Body of pancreas (tissue), 4 donors: ENCODE data around the gene TCHP.

Source experiments
- POLR2A ChIP-seq, 3 donors: fragments of 450-650 bp; IDR thresholded peaks; one replicate each; pipeline ENCODE4 v1.6.1; 2016; ENCODE audit warnings: antibody characterized with exemption in 3 of 3, mild to moderate bottlenecking in 2 of 3
- TF ChIP-seq, protein P1 (sequence below), 7 experiments: fragments of 450-650 bp in 4 of 7; fragments of 200-600 bp in 3 of 7; sonication (generic) in 3 of 7; IDR thresholded peaks; one replicate each; pipeline ENCODE4 v1.5.1; 2016 to 2019; ENCODE audit warnings: antibody characterized with exemption in 7 of 7

- TF ChIP-seq, protein P1, sequence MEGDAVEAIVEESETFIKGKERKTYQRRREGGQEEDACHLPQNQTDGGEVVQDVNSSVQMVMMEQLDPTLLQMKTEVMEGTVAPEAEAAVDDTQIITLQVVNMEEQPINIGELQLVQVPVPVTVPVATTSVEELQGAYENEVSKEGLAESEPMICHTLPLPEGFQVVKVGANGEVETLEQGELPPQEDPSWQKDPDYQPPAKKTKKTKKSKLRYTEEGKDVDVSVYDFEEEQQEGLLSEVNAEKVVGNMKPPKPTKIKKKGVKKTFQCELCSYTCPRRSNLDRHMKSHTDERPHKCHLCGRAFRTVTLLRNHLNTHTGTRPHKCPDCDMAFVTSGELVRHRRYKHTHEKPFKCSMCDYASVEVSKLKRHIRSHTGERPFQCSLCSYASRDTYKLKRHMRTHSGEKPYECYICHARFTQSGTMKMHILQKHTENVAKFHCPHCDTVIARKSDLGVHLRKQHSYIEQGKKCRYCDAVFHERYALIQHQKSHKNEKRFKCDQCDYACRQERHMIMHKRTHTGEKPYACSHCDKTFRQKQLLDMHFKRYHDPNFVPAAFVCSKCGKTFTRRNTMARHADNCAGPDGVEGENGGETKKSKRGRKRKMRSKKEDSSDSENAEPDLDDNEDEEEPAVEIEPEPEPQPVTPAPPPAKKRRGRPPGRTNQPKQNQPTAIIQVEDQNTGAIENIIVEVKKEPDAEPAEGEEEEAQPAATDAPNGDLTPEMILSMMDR (IDR thresholded peaks at IDR 0.05) = no peak
- no peak for TF ChIP-seq POLR2A (IDR thresholded peaks at IDR 0.05)
Measured at GRCh38 chr12:109953656-109954055, 53.6 kb downstream of the TCHP start.
